HG03135 (cell line): ENCODE measurements around the gene PPM1J.
"Not testable (repeated sequence)": the region's sequence is repeated elsewhere in the genome, so short reads cannot be mapped to it uniquely, and the experiment has no call there.

ENCODE experiments used
- ATAC-seq: cut with Tn5 transposase; IDR thresholded peaks from one replicate; pipeline ENCODE4 v1.9.1; 2021; ENCODE audit warnings: mild to moderate bottlenecking, moderate library complexity; ENCODE audit not compliant: unreplicated experiment

Gene PPM1J

GRCh38 chr1:112721966-112722524 lies 6.9 kb upstream of the PPM1J start:
- no peak for ATAC-seq

GRCh38 chr1:112721294-112721693 lies 6.2 kb upstream of the PPM1J start:
- ATAC-seq = not testable (repeated sequence)

GRCh38 chr1:112720800-112721199 lies 5.7 kb upstream of the PPM1J start:
- ATAC-seq = no peak

GRCh38 chr1:112719706-112720105 lies 4.6 kb upstream of the PPM1J start:
- no peak for ATAC-seq

GRCh38 chr1:112718691-112719418 lies 3.7 kb upstream of the PPM1J start:
- ATAC-seq = no peak

GRCh38 chr1:112717263-112717873 lies 2.2 kb upstream of the PPM1J start:
- ATAC-seq = no peak

- ATAC-seq = no peak
Observed at GRCh38 chr1:112716133-112716720, 1.1 kb upstream of the PPM1J start.

- peak; percentile 3 for ATAC-seq
Observed at GRCh38 chr1:112714313-112715263, 544 bp downstream of the PPM1J start.

GRCh38 chr1:112713466-112714312 lies 1.4 kb downstream of the PPM1J start:
- no peak for ATAC-seq

GRCh38 chr1:112712701-112713128 lies 2.4 kb downstream of the PPM1J start:
- no peak for ATAC-seq

- no peak for ATAC-seq
Observed at GRCh38 chr1:112712191-112712590, 2.9 kb downstream of the PPM1J start.

- ATAC-seq = no peak
Observed at GRCh38 chr1:112711670-112712069, 3.5 kb downstream of the PPM1J start.

GRCh38 chr1:112711041-112711440 lies 4.1 kb downstream of the PPM1J start:
- ATAC-seq = no peak

- ATAC-seq = no peak
Observed at GRCh38 chr1:112710586-112710985, 4.5 kb downstream of the PPM1J start.

- no peak for ATAC-seq
Observed at GRCh38 chr1:112710159-112710558, 5.0 kb downstream of the PPM1J start.

- no peak for ATAC-seq
Observed at GRCh38 chr1:112708489-112708888, 6.6 kb downstream of the PPM1J start.

- no peak for ATAC-seq
Observed at GRCh38 chr1:112708002-112708448, 7.1 kb downstream of the PPM1J start.

- ATAC-seq = peak; percentile 53
Observed at GRCh38 chr1:112707221-112708001, 7.7 kb downstream of the PPM1J start.
